Activated naive CD4-positive, alpha-beta T cell treated with anti-CD3 and anti-CD28 coated beads, Interleukin-2, amount 10 ng/mL, durations not matched to agents 7 days and 5 days (primary cell): ENCODE results near the gene SH2D3C.

Experiments
- CTCF ChIA-PET: fragments of 350-600 bp; sonication (Branson Sonifier 250); formaldehyde crosslinking; loops from one replicate; lab custom pipeline; 2021; ENCODE audit warnings: antibody characterized with exemption; lab: Charles Lee
- DNase-seq: peaks from one replicate; pipeline ENCODE4 v3.0.0-alpha.2; 2020
- H3K27ac Mint-ChIP-seq: one replicate; pipeline ENCODE4 v1.8.0; 2021; ENCODE audit warnings: mild to moderate bottlenecking, moderate library complexity, mixed read lengths
- H3K27me3 Mint-ChIP-seq: one replicate; pipeline ENCODE4 v1.8.0; 2021; ENCODE audit warnings: mild to moderate bottlenecking, mixed read lengths
- H3K36me3 Mint-ChIP-seq: one replicate; pipeline ENCODE4 v1.8.0; 2021; ENCODE audit warnings: mixed read lengths
- H3K4me1 Mint-ChIP-seq: one replicate; pipeline ENCODE4 v1.8.0; 2021; ENCODE audit warnings: mixed read lengths
- H3K4me3 Mint-ChIP-seq: one replicate; pipeline ENCODE4 v1.8.0; 2021; ENCODE audit warnings: mild to moderate bottlenecking, moderate library complexity, mixed read lengths
- H3K9me3 Mint-ChIP-seq: one replicate; pipeline ENCODE4 v1.8.0; 2021; ENCODE audit warnings: mixed read lengths

SH2D3C gene

GRCh38 chr9:127770905-127771569, 7.4 kb downstream of the SH2D3C start:
- peak; percentile 99 for DNase-seq
- CTCF ChIA-PET = interaction anchor here (0.8 to 4.6 kb wide), 7 partner anchors 8 to 150 kb away, joined by 3 to 20 read pairs (median 11); partner anchors contain the start of genes CDK9 and TOR2A
- peak overlapping the region; percentile 80 for H3K4me3 Mint-ChIP-seq
- H3K27me3 Mint-ChIP-seq = no peaks in the 10 kb centered on the region
- peaks cover 67% of the 10 kb centered on the region for H3K36me3 Mint-ChIP-seq
- no peaks in the 10 kb centered on the region for H3K9me3 Mint-ChIP-seq
- peak overlapping the region; percentile 93 for H3K27ac Mint-ChIP-seq
- H3K4me1 Mint-ChIP-seq = peaks cover 85% of the 10 kb centered on the region

GRCh38 chr9:127770583-127770904, 7.9 kb downstream of the SH2D3C start:
- no peaks in the 10 kb centered on the region for H3K9me3 Mint-ChIP-seq
- H3K27me3 Mint-ChIP-seq = no peaks in the 10 kb centered on the region
- CTCF ChIA-PET = interaction anchor here (0.8 to 4.6 kb wide), 7 partner anchors 9 to 151 kb away, joined by 3 to 20 read pairs (median 11); partner anchors contain the start of genes CDK9 and TOR2A
- no peak for DNase-seq
- peak overlapping the region; percentile 93 for H3K27ac Mint-ChIP-seq
- peak overlapping the region; percentile 80 for H3K4me3 Mint-ChIP-seq
- H3K36me3 Mint-ChIP-seq = peaks cover 70% of the 10 kb centered on the region
- H3K4me1 Mint-ChIP-seq = peaks cover 85% of the 10 kb centered on the region

DNA sequence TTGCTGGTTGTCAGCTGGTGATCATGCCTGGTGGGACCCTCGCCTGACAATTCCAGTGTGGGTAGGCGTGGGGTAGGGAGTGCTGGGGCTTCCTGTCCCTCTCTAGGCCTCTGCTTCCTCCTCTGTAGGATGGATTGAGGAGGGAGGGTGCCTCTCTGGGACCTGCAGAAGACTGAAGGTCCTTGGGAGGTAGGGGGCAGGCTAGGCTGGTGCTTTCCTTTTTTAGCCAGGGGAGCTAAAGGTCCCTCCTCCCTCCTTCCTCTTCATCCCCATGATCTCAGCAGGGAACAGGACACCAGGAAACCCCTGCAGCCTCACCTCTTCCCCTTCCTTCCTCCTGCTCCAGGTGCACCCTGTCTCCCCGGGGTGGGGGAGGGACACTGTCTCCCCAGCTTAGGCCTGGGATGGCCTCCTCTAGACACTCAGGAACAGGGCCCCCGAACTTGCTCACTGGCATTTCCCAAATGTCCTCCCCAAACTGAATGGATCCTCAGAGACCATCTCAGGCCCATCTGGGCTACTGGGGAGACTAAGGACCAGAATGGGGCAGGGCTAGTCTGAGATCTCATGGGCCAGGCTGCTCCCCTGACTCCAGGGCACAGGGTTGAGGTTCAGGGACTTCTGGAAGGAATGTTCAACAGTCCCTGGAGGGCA, 8.4 kb downstream of the SH2D3C start:
- peak overlapping the region; percentile 80 for H3K4me3 Mint-ChIP-seq
- peaks cover 74% of the 10 kb centered on the region for H3K36me3 Mint-ChIP-seq
- CTCF ChIA-PET = interaction anchor here (0.7 to 4.6 kb wide), 6 partner anchors 9 to 151 kb away, joined by 3 to 20 read pairs (median 7); partner anchors contain the start of gene TOR2A
- no peaks in the 10 kb centered on the region for H3K27me3 Mint-ChIP-seq
- no peak for DNase-seq
- peaks cover 86% of the 10 kb centered on the region for H3K4me1 Mint-ChIP-seq
- H3K9me3 Mint-ChIP-seq = no peaks in the 10 kb centered on the region
- H3K27ac Mint-ChIP-seq = peak overlapping the region; percentile 93

DNA sequence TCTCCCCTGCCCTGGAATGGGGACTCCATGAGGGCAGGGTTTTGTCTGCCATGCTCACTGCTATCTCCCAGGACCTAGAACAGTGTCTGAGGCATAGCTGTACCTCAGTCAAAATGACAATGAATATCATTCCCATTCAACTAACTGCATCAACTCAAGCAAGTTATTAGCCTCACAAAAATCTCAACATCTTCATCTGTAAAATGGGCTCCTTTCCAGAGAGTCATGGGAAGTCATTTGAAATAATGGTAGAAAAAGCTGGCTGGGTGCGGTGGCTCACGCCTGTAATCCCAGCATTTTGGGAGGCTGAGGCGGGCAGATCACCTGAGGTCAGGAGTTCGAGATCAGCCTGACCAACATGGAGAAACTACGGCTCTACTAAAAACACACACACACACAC, 9.4 kb downstream of the SH2D3C start:
- peaks cover 76% of the 10 kb centered on the region for H3K36me3 Mint-ChIP-seq

DNA sequence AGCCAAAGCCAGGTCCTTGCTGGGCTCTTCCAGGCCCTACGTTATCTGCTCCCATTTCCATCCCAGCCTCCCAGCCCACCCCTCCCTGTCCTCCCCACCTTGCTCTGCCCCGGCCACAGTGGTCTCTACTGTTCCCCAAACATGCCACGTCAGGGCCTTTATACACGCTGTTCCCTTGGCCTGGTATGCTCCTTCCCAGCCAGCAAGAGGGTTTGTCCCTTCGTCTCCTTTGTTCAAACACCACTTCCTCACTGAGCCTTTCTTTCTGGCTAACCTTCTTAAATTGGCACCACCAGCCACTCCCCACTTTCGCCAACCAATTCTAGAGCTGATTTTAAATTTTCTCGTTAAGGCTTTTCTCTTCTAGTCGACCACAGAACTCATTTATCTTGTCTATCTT, 9.8 kb downstream of the SH2D3C start:
- Mint-ChIP-seq H3K4me3 (peak overlapping the region; percentile 7), H3K4me1 (peaks cover 87% of the 10 kb centered on the region), H3K27ac (peak overlapping the region; percentile 88), H3K36me3 (peaks cover 76% of the 10 kb centered on the region), H3K9me3 (no peaks in the 10 kb centered on the region), H3K27me3 (no peaks in the 10 kb centered on the region)
- DNase-seq = no peak
- CTCF ChIA-PET = interaction anchor here (0.8 to 4.6 kb wide), 5 partner anchors 16 to 155 kb away, joined by 3 to 20 read pairs (median 4); partner anchors contain the start of gene TOR2A

More for the DNA sequence above, 9.4 kb downstream of the SH2D3C start:
- Mint-ChIP-seq H3K9me3 (no peaks in the 10 kb centered on the region), H3K4me3 (peak overlapping the region; percentile 7), H3K4me1 (peaks cover 86% of the 10 kb centered on the region), H3K27ac (peak overlapping the region; percentile 88), H3K27me3 (no peaks in the 10 kb centered on the region)
- CTCF ChIA-PET = interaction anchor here (0.8 to 4.6 kb wide), 6 partner anchors 15 to 154 kb away, joined by 3 to 20 read pairs (median 4); partner anchors contain the start of gene TOR2A
- no peak for DNase-seq

DNA sequence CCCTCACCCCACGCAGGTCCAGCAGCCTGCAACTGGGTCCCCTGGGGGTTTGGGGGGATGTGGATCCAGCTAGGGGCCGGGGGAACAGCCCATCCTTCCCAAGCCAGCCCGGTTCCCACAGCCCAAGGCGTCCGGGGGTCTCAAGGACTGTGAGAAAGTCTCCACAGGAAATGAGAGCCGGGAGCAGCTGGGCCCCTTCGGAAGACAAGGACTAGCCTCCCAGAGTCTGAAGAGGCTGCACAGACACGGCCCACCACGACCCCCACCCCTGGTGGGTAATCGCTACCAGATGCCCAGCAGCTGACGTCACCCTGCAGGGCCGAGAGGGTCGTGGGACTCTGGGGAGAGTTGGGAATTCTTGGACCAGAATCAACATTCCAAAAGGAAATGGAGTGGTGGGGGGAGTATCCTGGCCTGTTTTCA, 10.5 kb downstream of the SH2D3C start:
- Mint-ChIP-seq H3K9me3 (no peaks in the 10 kb centered on the region), H3K36me3 (peaks cover 76% of the 10 kb centered on the region), H3K27me3 (no peaks in the 10 kb centered on the region), H3K27ac (peak overlapping the region; percentile 88), H3K4me1 (peaks cover 90% of the 10 kb centered on the region), H3K4me3 (no peak overlapping the region)
- CTCF ChIA-PET = interaction anchor here (1.4 to 4.6 kb wide), 4 partner anchors 11 to 102 kb away, joined by 7 to 20 read pairs (median 12); partner anchors contain the start of genes SH2D3C and TOR2A
- DNase-seq = no peak

DNA sequence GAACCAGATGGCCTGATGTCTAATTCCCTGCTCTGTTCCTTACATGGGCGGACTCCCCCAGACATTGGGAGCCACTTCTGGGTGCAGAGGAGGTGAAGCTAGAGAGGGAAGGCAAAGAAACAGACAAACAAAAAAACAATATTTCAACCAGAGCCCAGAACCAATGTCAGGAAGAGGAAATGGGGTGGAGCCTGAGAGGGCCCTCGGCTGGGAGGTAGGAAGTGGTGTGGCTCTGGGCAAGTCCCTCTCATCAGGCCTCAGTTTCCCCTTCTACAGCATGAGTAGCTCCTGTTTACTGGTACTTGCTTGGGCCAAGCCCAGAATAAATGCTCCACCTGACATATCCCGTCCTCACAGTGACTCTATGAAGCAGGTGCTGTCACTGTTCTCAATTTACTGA, 11.1 kb downstream of the SH2D3C start:
- Mint-ChIP-seq H3K4me1 (peaks cover 90% of the 10 kb centered on the region), H3K4me3 (peak overlapping the region; percentile 51), H3K9me3 (no peaks in the 10 kb centered on the region), H3K36me3 (peaks cover 78% of the 10 kb centered on the region), H3K27ac (peak overlapping the region; percentile 88), H3K27me3 (no peaks in the 10 kb centered on the region)
- CTCF ChIA-PET = interaction anchor here (1.4 to 4.6 kb wide), 5 partner anchors 12 to 154 kb away, joined by 7 to 20 read pairs (median 9); partner anchors contain the start of genes SH2D3C and TOR2A
- DNase-seq = peak; percentile 44

DNA sequence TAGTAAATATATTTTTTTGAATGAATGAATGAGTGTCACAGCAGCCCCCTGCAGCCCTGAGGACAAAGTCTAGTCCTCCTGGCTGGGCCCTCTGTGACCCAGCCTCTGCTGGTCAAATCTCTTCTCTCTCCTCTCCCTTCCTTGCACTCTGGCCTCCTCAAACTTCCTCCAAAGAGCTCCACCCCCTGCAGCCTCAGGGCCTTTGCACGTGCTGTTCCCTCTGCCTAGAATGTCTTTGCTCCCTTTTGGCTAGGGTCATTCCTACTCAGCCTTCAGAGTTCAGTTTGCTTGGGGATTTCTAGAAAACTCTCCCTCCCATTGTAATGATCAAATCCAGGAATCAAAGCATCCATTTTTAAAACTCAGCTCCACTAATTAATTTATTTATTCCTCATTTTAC, 13.0 kb downstream of the SH2D3C start:
- no peak overlapping the region for H3K27ac Mint-ChIP-seq
- no peaks in the 10 kb centered on the region for H3K9me3 Mint-ChIP-seq
- DNase-seq = no peak
- H3K4me1 Mint-ChIP-seq = peaks cover 71% of the 10 kb centered on the region
- CTCF ChIA-PET = interaction anchor here (0.7 to 3.4 kb wide), 5 partner anchors 18 to 180 kb away, joined by 3 to 15 read pairs (median 3); partner anchors contain the start of gene TOR2A
- no peak overlapping the region for H3K4me3 Mint-ChIP-seq
- no peaks in the 10 kb centered on the region for H3K27me3 Mint-ChIP-seq
- H3K36me3 Mint-ChIP-seq = peaks cover 71% of the 10 kb centered on the region

DNA sequence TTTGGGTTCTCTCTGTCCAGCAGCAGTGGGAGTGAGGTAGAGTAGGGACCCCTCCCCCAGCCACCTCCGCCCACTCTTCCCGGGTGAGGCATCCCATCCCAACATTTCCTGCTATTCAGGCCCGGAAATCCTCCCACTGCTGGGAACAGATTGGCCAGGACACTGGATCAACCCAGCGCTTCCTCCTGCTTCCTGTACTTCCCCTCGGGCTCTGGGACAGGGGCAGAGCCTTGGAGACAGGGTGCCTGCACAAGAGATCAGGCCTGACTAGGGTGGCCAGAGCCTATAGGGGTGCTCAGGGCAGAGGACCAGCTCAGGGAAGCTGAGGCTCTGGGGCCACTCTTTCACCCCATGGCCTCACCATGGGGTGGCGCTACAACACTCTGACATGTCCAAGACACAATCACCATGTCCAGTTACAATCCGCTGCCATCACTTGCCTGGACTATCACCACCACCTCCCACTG, 14.5 kb downstream of the SH2D3C start:
- Mint-ChIP-seq H3K27ac (peak overlapping the region; percentile 73), H3K9me3 (no peaks in the 10 kb centered on the region), H3K27me3 (no peaks in the 10 kb centered on the region), H3K4me1 (peaks cover 58% of the 10 kb centered on the region), H3K4me3 (no peak overlapping the region), H3K36me3 (peaks cover 64% of the 10 kb centered on the region)
- DNase-seq = no peak
- CTCF ChIA-PET = interaction anchor here (0.6 to 1.7 kb wide), 10 partner anchors 10 to 916 kb away, joined by 3 to 8 read pairs (median 4); partner anchors contain the start of gene TOR2A

DNA sequence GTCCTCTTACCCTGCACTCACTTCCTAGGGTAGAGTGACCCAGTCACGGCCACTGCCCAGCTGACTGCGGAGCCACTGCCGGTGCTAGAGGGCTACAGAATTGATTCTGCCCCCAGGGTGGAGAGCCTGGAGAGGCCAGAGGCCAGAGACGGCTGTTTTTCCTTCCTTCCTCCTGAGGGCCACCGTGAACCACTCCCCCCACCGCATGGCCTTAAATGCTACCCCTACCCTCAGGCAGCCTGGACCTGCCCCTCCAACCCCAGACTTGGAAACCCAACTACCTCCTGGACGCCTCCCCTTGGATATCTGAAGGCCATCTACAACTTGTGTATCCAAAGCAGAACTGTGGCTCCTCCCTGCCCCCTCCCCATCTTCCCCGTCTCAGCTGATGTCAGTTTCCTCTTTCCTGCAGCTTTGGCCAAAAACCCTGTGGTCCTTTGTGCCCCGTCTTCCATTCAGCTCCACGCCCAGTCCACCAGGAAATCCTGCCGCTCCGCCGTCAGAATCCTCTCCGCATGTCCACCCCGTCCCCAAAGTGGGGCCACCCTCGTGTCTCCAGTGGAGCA, 16.3 kb downstream of the SH2D3C start:
- peaks cover 41% of the 10 kb centered on the region for H3K4me1 Mint-ChIP-seq
- H3K27me3 Mint-ChIP-seq = no peaks in the 10 kb centered on the region
- no peaks in the 10 kb centered on the region for H3K9me3 Mint-ChIP-seq
- CTCF ChIA-PET = no interaction called here
- H3K4me3 Mint-ChIP-seq = no peak overlapping the region
- H3K36me3 Mint-ChIP-seq = peaks cover 61% of the 10 kb centered on the region
- DNase-seq = no peak
- H3K27ac Mint-ChIP-seq = peak overlapping the region; percentile 42

GRCh38 chr9:127761491-127761956, 16.9 kb downstream of the SH2D3C start:
- no peaks in the 10 kb centered on the region for H3K27me3 Mint-ChIP-seq
- no peak for DNase-seq
- peak overlapping the region; percentile 33 for H3K27ac Mint-ChIP-seq
- H3K4me3 Mint-ChIP-seq = no peak overlapping the region
- peaks cover 56% of the 10 kb centered on the region for H3K36me3 Mint-ChIP-seq
- CTCF ChIA-PET = interaction anchor here (1.0 kb wide), 1 partner anchor 23 kb away, joined by 3 read pairs; no protein-coding TSS in a partner anchor
- no peaks in the 10 kb centered on the region for H3K9me3 Mint-ChIP-seq
- H3K4me1 Mint-ChIP-seq = peaks cover 34% of the 10 kb centered on the region

DNA sequence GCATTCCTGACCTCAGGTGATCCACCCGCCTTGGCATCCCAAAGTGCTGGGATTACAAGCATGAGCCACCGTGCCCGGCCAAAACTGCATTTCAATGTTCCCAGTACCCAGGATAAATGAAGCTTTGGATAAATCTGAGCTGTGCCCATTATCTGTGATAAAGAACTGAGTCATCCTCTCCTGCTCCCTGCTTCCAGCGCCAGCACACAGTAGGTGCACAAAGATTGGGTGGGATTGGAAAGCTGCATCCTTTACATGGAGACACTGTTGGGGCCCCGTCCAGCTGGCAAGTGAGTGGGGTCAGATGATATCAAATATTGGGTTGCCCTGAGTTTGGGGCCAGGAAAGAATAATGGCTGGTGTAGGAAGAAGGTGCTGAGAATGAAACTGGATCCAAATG, 17.4 kb downstream of the SH2D3C start:
- no peak for DNase-seq
- peaks cover 29% of the 10 kb centered on the region for H3K4me1 Mint-ChIP-seq
- no peaks in the 10 kb centered on the region for H3K9me3 Mint-ChIP-seq
- H3K27me3 Mint-ChIP-seq = no peaks in the 10 kb centered on the region
- CTCF ChIA-PET = interaction anchor here (1.0 kb wide), 1 partner anchor 24 kb away, joined by 3 read pairs; no protein-coding TSS in a partner anchor
- H3K4me3 Mint-ChIP-seq = no peak overlapping the region
- peaks cover 52% of the 10 kb centered on the region for H3K36me3 Mint-ChIP-seq
- H3K27ac Mint-ChIP-seq = no peak overlapping the region

DNA sequence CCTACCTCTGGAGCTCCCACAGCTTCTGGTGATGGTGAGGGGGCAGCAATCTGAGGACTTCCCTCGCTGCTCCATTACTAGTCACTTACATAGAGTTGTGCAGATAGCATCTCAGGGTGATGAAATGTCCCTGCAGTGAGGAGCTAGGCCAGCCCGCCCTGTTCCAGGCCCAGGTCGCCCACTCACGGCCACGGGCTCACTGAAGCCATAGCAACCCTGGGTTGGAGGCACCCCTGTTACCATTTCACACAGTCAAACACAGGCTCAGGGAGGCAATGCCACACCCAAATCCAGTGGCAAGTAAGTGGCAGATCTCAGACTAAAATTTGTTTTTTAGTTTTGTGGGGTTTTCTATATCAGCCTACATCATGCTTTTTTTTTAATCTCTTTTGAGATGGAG, 19.6 kb downstream of the SH2D3C start:
- DNase-seq = no peak
- no peaks in the 10 kb centered on the region for H3K27me3 Mint-ChIP-seq
- H3K4me1 Mint-ChIP-seq = peaks cover 14% of the 10 kb centered on the region
- peak overlapping the region; percentile 20 for H3K27ac Mint-ChIP-seq
- no peak overlapping the region for H3K4me3 Mint-ChIP-seq
- CTCF ChIA-PET = interaction anchor here (1.0 kb wide), 1 partner anchor 12 kb away, joined by 3 read pairs; no protein-coding TSS in a partner anchor
- peaks cover 35% of the 10 kb centered on the region for H3K36me3 Mint-ChIP-seq
- no peaks in the 10 kb centered on the region for H3K9me3 Mint-ChIP-seq
